OCI-LY3 (cell line): ENCODE data around the gene HNRNPF.
"Not testable (repeated sequence)": the region's sequence is repeated elsewhere in the genome, so short reads cannot be mapped to it uniquely, and the experiment has no call there.

ENCODE experiments used
- EZH2phosphoT487 ChIP-seq: fragments of 200-600 bp; shearing (Covaris generic); IDR thresholded peaks from 2 replicates; pipeline ENCODE4 v1.6.1; 2018; ENCODE audit warnings: antibody characterized with exemption, mixed run types, low read depth
- TF ChIP-seq, protein P1 (sequence below): fragments of 200-600, 300-600 bp; sonication (generic); IDR thresholded peaks from 2 replicates; pipeline ENCODE4 v1.5.1; 2014; ENCODE audit warnings: antibody characterized with exemption, low read length, low read depth

- TF ChIP-seq, protein P1, sequence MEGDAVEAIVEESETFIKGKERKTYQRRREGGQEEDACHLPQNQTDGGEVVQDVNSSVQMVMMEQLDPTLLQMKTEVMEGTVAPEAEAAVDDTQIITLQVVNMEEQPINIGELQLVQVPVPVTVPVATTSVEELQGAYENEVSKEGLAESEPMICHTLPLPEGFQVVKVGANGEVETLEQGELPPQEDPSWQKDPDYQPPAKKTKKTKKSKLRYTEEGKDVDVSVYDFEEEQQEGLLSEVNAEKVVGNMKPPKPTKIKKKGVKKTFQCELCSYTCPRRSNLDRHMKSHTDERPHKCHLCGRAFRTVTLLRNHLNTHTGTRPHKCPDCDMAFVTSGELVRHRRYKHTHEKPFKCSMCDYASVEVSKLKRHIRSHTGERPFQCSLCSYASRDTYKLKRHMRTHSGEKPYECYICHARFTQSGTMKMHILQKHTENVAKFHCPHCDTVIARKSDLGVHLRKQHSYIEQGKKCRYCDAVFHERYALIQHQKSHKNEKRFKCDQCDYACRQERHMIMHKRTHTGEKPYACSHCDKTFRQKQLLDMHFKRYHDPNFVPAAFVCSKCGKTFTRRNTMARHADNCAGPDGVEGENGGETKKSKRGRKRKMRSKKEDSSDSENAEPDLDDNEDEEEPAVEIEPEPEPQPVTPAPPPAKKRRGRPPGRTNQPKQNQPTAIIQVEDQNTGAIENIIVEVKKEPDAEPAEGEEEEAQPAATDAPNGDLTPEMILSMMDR, result not testable (repeated sequence)
- TF ChIP-seq EZH2phosphoT487, result not testable (repeated sequence)
These were observed 37.4 kb upstream of the HNRNPF start for GRCh38 chr10:43446219-43447017.
